Naive B cell (primary cell): ENCODE results near the gene CRLF1. TPM values are rescaled to one million over a fixed set of nuclear protein-coding genes. Genes with fewer than 3 reads are reported as not detected.

Source experiments
- ATAC-seq, 2 donors: fragments of 150-1000 bp; cut with Tn5 transposase; 2 replicates each; pipeline ENCODE4 v1.10.0; 2021; ENCODE audit warnings: low read depth in 2 of 2, mild to moderate bottlenecking in 2 of 2, moderate library complexity in 2 of 2
- DNase-seq: peaks from one replicate; pipeline ENCODE4 v3.0.0; 2022
- H3K27ac Mint-ChIP-seq, 6 donors: one replicate each; pipeline ENCODE4 v1.8.0; 2020 to 2022; ENCODE audit warnings: mild to moderate bottlenecking in 6 of 6, mixed read lengths in 6 of 6, moderate library complexity in 5 of 6, inconsistent platforms in 2 of 6
- H3K27me3 Mint-ChIP-seq, 3 donors: one replicate each; pipeline ENCODE4 v1.8.0; 2021 to 2022; ENCODE audit warnings: mixed read lengths in 3 of 3, mild to moderate bottlenecking in 1 of 3
- H3K36me3 Mint-ChIP-seq, 2 donors: one replicate each; pipeline ENCODE4 v1.8.0; 2020 to 2022; ENCODE audit warnings: mixed read lengths in 2 of 2, inconsistent platforms in 1 of 2, mild to moderate bottlenecking in 1 of 2
- H3K4me1 Mint-ChIP-seq, 3 donors: one replicate each; pipeline ENCODE4 v1.8.0; 2020 to 2022; ENCODE audit warnings: mixed read lengths in 3 of 3, inconsistent platforms in 1 of 3, mild to moderate bottlenecking in 1 of 3, moderate library complexity in 1 of 3
- H3K4me3 Mint-ChIP-seq, 8 donors: one replicate each; pipeline ENCODE4 v1.8.0; 2020 to 2022; ENCODE audit warnings: mild to moderate bottlenecking in 8 of 8, mixed read lengths in 8 of 8, moderate library complexity in 8 of 8, inconsistent platforms in 2 of 8
- H3K9me3 Mint-ChIP-seq, 7 donors: one replicate each; pipeline ENCODE4 v1.8.0; 2020 to 2022; ENCODE audit warnings: mixed read lengths in 7 of 7, mild to moderate bottlenecking in 5 of 7, inconsistent platforms in 2 of 7, moderate library complexity in 1 of 7
- polyA plus RNA-seq, 6 donors: library from polyadenylated mRNA; unstranded; fragments of 300-500 nt; fragmentation: Illumina TruSeq; gene quantifications; one replicate each; pipeline ENCODE4 v1.2.3, GENCODE V29; 2021; ENCODE audit warnings: low read depth in 6 of 6

Gene CRLF1
- polyA plus RNA-seq, 6 donors from 2014 or later, result 0.44 to 7.0 (median 0.97) TPM; not detected in 2

DNA sequence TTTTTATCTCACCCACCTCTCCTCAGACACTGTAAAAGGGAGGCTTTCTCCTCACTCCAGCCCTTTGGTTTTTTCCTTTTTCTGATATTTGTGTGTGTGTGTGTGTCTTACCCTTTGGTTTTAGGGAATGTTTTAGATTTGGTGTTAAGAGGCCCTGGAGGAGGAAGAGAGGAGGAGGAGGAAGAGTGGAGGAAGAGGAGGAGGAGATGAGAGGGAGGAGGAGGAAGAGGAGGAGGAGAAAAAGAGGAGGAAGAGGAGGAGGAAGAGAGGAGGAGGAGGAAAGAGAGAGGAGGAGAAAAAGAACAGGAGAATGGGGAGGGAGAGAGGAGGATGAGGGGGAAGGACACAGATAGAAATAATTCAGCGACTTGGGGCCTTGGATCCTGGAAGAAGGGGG, 40.8 kb upstream of the CRLF1 start:
- no peak for DNase-seq
- H3K4me3 Mint-ChIP-seq, result peak overlapping the region in 1 of 8 donors; percentile 23
- no peak for ATAC-seq
- no peaks in the 10 kb centered on the region for H3K27me3 Mint-ChIP-seq
- H3K36me3 Mint-ChIP-seq, result no peaks in the 10 kb centered on the region
- H3K9me3 Mint-ChIP-seq, result no peaks in the 10 kb centered on the region
- H3K4me1 Mint-ChIP-seq, result peaks cover 35 to 62% (median 60%) of the 10 kb centered on the region in 3 donors
- peak overlapping the region in 2 of 6 donors; percentile 41 to 75 for H3K27ac Mint-ChIP-seq

GRCh38 chr19:18646535-18647370, 40.2 kb upstream of the CRLF1 start:
- peaks cover 35 to 64% (median 58%) of the 10 kb centered on the region in 3 donors for H3K4me1 Mint-ChIP-seq
- H3K9me3 Mint-ChIP-seq, result no peaks in the 10 kb centered on the region
- H3K27me3 Mint-ChIP-seq, result no peaks in the 10 kb centered on the region
- no peaks in the 10 kb centered on the region for H3K36me3 Mint-ChIP-seq
- H3K27ac Mint-ChIP-seq, result peak overlapping the region in 3 of 6 donors; percentile 47 to 75 (median 47)
- ATAC-seq (no peak), DNase-seq (no peak)
- H3K4me3 Mint-ChIP-seq, result peak overlapping the region in 3 of 8 donors; percentile 15 to 78 (median 39)

DNA sequence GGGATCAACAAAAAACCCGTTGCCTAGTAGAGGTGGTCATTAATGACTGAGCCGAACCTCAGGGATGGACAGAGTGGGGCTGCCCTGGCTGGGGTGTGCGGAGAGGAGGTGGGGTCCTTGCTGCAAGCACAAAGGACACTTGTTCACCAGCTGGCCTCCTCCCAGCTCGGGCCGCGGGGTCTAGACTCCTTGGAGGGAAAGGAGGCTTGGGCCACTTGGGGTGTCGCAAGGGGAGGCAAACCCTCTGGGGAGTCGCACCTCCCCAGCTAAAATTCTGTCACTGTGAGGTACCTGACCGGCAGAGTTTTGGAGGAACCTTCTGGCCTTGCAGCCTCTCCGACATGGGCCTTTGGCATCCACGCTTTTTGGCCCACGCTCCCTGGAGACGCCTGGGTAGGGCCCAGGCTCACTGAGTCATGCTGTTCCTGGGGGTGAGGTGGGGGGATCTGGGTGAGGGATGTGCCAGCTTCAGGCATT, 38.5 kb upstream of the CRLF1 start:
- no peak overlapping the region for H3K27ac Mint-ChIP-seq
- DNase-seq, result no peak
- no peaks in the 10 kb centered on the region for H3K36me3 Mint-ChIP-seq
- no peaks in the 10 kb centered on the region for H3K27me3 Mint-ChIP-seq
- H3K4me1 Mint-ChIP-seq, result peaks cover 32 to 56% (median 51%) of the 10 kb centered on the region in 3 donors
- ATAC-seq, result no peak
- H3K4me3 Mint-ChIP-seq, result peak overlapping the region in 2 of 8 donors; percentile 12 to 40
- no peaks in the 10 kb centered on the region for H3K9me3 Mint-ChIP-seq

DNA sequence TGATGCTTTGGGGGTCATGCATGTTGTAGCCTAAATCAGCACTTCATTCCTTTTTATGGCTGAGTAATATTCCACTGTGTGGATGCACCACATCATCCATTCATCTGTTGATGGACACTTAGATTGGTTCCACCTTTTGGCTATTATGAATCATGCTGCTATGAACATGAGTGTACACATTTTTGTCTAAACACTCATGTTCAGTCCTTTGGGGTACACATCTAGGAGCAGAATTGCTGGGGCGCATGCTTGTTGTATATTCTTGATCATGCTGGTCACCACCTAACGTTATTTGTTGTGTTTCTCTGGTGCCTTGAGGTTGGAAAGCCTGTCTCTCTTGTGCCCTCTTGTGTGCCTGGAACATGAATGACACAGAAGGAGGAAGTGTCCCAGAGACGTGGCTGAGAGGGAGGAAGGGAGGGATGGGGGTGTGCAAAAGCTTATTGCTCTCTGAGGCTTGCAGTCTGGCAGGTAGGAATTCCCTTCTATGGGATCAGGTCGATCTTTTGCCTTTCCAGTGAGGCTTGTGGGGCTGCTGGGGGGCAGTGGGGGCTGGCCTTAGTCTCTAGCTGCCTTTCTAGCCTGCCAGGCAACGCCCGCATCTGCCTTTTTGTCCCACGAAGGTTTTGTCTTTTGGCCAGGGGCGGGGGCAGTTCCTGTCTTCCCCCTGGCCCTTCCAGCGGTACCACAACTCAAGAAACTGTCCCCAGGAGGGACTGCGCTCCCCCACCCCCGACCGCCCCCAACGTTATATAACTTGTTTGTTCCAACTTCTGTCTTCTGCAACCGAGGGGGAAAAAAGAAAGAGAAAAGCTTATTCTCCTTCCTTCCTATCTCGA, 37.8 kb upstream of the CRLF1 start:
- Mint-ChIP-seq H3K27me3 (no peaks in the 10 kb centered on the region), H3K9me3 (no peaks in the 10 kb centered on the region), H3K4me3 (peak overlapping the region in 4 of 8 donors; percentile 15 to 65 (median 35)), H3K36me3 (no peaks in the 10 kb centered on the region), H3K4me1 (peaks cover 25 to 52% (median 44%) of the 10 kb centered on the region in 3 donors), H3K27ac (peak overlapping the region in 2 of 6 donors; percentile 67 to 84)
- DNase-seq (no peak), ATAC-seq (peak; percentile 82 to 90)

DNA sequence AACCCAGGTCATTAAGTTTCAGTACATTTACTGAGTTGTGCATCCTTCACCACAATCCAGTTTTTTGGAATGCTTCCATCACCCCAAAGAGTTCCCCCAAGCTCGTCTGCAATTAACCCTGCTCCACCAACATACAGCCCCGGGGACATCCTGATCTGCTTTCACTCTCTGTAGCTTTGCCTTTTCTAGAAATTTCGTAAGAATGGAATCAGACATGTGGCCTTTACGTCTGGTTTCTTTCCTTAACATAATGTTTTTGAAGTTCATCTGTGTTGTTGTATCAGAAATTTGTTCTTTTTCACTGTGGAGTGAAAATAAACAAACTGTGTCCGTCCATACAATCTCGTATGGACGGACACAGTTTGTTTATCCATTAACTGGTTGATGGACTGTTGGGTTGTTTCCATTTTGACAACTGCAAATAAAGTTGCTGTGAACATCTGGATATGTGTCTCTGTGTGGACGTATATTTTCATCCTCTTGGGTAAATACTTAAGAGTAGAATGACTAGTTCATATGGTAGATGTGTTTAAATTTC, 33.2 kb upstream of the CRLF1 start:
- peak overlapping the region in 2 of 8 donors; percentile 72 to 73 for H3K4me3 Mint-ChIP-seq
- no peak for ATAC-seq
- DNase-seq, result no peak
- peaks cover 0 to 2% (median 0%) of the 10 kb centered on the region in 3 donors for H3K27me3 Mint-ChIP-seq
- no peaks in the 10 kb centered on the region for H3K36me3 Mint-ChIP-seq
- H3K9me3 Mint-ChIP-seq, result no peaks in the 10 kb centered on the region
- peak overlapping the region in 2 of 6 donors; percentile 18 to 90 for H3K27ac Mint-ChIP-seq
- peaks cover 33 to 58% (median 34%) of the 10 kb centered on the region in 3 donors for H3K4me1 Mint-ChIP-seq

- H3K27ac Mint-ChIP-seq, result peak overlapping the region in 5 of 6 donors; percentile 72 to 94 (median 88)
- H3K27me3 Mint-ChIP-seq, result peaks cover 0 to 6% (median 5%) of the 10 kb centered on the region in 3 donors
- ATAC-seq (no peak), DNase-seq (no peak)
- no peaks in the 10 kb centered on the region for H3K9me3 Mint-ChIP-seq
- H3K36me3 Mint-ChIP-seq, result no peaks in the 10 kb centered on the region
- H3K4me3 Mint-ChIP-seq, result peak overlapping the region; percentile 91 to 96 (median 94)
- peaks cover 27 to 44% (median 28%) of the 10 kb centered on the region in 3 donors for H3K4me1 Mint-ChIP-seq
Measured at GRCh38 chr19:18637673-18638630, 31.4 kb upstream of the CRLF1 start.

DNA sequence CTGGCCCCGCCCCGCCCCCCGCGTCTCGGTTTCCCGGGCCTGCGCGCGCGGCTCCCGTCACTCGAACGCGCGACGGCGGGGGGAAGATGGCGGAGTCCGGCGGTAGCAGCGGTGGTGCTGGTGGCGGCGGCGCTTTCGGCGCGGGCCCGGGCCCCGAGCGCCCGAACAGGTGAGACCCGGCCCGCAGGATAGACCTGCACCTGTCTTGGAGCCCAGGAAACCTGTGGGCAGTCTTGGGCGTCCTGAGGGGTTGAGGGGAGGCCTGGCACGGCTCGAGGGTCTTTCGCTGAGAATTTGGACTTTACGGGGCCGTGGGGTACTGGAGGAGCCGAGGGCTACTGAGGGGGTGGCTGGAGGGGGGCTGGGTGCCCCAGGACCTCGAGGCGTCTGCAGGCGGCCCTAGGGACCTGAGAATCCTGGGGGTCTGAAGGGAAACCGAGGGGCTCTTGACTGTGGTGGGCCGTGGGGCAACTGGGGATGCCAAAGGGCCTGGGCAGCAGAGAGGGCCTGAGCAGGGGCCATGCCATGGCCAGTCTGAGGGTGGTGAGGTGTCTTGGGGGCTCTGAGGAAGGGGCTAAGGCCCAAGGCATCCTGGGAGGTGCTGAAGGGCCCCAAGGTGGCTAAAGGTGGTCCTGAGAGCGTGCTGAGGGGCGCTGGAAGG, 30.5 kb upstream of the CRLF1 start, which contains the start of gene KLHL26:
KLHL26 (plus strand) TSS at position 60 of the 661 bp plus-strand sequence; CDS start at position 87, 27 bp downstream.
- Mint-ChIP-seq H3K9me3 (no peaks in the 10 kb centered on the region), H3K36me3 (no peaks in the 10 kb centered on the region), H3K27me3 (peaks cover 0 to 6% (median 5%) of the 10 kb centered on the region in 3 donors), H3K27ac (peak within 1 kb of the TSS; percentile 90 to 98 (median 96)), H3K4me1 (peaks cover 27 to 43% (median 28%) of the 10 kb centered on the region in 3 donors), H3K4me3 (peak within 1 kb of the TSS; percentile 91 to 96 (median 94))
- no peak for ATAC-seq
- no peak for DNase-seq

GRCh38 chr19:18636183-18636968, 29.8 kb upstream of the CRLF1 start:
- ATAC-seq, result peak; percentile 81 to 83
- Mint-ChIP-seq H3K9me3 (no peaks in the 10 kb centered on the region), H3K4me1 (peaks cover 27 to 39% (median 28%) of the 10 kb centered on the region in 3 donors), H3K36me3 (no peaks in the 10 kb centered on the region), H3K27me3 (peaks cover 0 to 6% (median 5%) of the 10 kb centered on the region in 3 donors), H3K4me3 (peak overlapping the region; percentile 91 to 96 (median 94)), H3K27ac (peak overlapping the region; percentile 90 to 98 (median 96))
- DNase-seq, result peak; percentile 97

DNA sequence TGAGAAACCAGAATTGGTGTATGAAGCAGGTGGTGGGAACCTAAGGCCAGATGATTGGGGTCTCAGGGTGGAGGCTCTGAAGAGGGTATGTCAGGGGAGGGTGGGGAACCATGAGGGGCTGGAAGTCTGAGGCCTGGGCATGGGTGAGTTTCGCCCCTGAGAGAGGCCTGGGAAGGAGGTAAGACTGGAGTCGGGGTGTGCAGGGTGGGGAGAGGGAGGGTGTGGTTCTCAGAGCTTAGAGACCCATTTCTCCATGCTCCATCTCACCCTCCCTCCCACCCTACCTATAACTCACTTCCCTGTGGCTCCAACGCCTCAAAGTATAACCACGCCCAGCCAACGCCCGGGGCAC, 29.2 kb upstream of the CRLF1 start:
- Mint-ChIP-seq H3K27me3 (peaks cover 0 to 6% (median 5%) of the 10 kb centered on the region in 3 donors), H3K27ac (peak overlapping the region; percentile 90 to 98 (median 96)), H3K4me1 (peaks cover 27 to 39% (median 28%) of the 10 kb centered on the region in 3 donors), H3K4me3 (peak overlapping the region; percentile 91 to 96 (median 94)), H3K9me3 (no peaks in the 10 kb centered on the region), H3K36me3 (no peaks in the 10 kb centered on the region)
- ATAC-seq (no peak), DNase-seq (no peak)

GRCh38 chr19:18634612-18635297, 28.2 kb upstream of the CRLF1 start:
- H3K27me3 Mint-ChIP-seq, result peaks cover 4 to 11% (median 10%) of the 10 kb centered on the region in 3 donors
- H3K36me3 Mint-ChIP-seq, result no peaks in the 10 kb centered on the region
- peaks cover 28 to 39% (median 29%) of the 10 kb centered on the region in 3 donors for H3K4me1 Mint-ChIP-seq
- H3K4me3 Mint-ChIP-seq, result peak overlapping the region in 4 of 8 donors; percentile 2 to 95 (median 63)
- no peaks in the 10 kb centered on the region for H3K9me3 Mint-ChIP-seq
- H3K27ac Mint-ChIP-seq, result peak overlapping the region in 1 of 6 donors; percentile 43
- DNase-seq (no peak), ATAC-seq (no peak)
